A549 (cell line): ENCODE data around the gene ARHGEF11. TPM values are rescaled to one million over a fixed set of nuclear protein-coding genes. Genes with fewer than 3 reads are reported as not detected.

Experiments used
- ATAC-seq, 2 experiments: fragments of 200-7000 bp in 1 of 2; fragments of >200 bp in 1 of 2; cut with Nextera tagmentation in 1 of 2; cut with Tn5 transposase in 1 of 2; 3 replicates each; pipeline versions ENCODE4 v1.8.0 to v1.9.1; 2018 to 2020; ENCODE audit warnings: mild to moderate bottlenecking in 1 of 2, moderate library complexity in 1 of 2
- CTCF ChIA-PET: fragments of 300-600 bp; sonication (Branson Sonifier 250); formaldehyde crosslinking; extraction: SDS; loops from one replicate; lab custom pipeline; 2021; ENCODE audit warnings: antibody characterized with exemption, inconsistent platforms; lab: Yijun Ruan, JAX
- POLR2A ChIA-PET: fragments of 350-600 bp; formaldehyde crosslinking; extraction: SDS; loops from one replicate; lab custom pipeline; 2021; ENCODE audit warnings: antibody characterized with exemption, inconsistent platforms; lab: Yijun Ruan, JAX
- DNase-seq, 2 experiments: peaks; one replicate each; pipeline versions ENCODE4 v3.0.0 to v3.0.0-alpha.2; 2011 to 2016; ENCODE audit warnings: low read depth in 1 of 2, low spot score in 1 of 2
- FAIRE-seq: peaks from 2 replicates; lab custom pipeline; 2011; peaks lifted over from hg19 to GRCh38; lab: Jason Lieb, UNC
- H3K27ac ChIP-seq, 2 experiments: fragments of >200 bp; sonication (Bioruptor Twin); formaldehyde crosslinking; 3 replicates each; pipeline ENCODE4 v1.5.1; 2016 to 2017
- H3K4me1 ChIP-seq: fragments of >200 bp; sonication (Bioruptor Twin); formaldehyde crosslinking; 3 replicates; pipeline ENCODE4 v1.6.1; 2016
- H3K4me2 ChIP-seq: fragments of >200 bp; sonication (Bioruptor Twin); formaldehyde crosslinking; 3 replicates; pipeline ENCODE4 v1.6.1; 2016
- H3K4me3 ChIP-seq: fragments of >200 bp; sonication (Bioruptor Twin); formaldehyde crosslinking; 3 replicates; pipeline ENCODE4 v1.5.1; 2016
- H3K9me3 ChIP-seq: fragments of >200 bp; sonication (Bioruptor Twin); formaldehyde crosslinking; 3 replicates; pipeline ENCODE4 v1.6.1; 2016
- ATOH8 ChIP-seq: fragments of 250-450 bp; sonication (Bioruptor Pico); IDR thresholded peaks from 2 replicates; pipeline ENCODE4 v1.5.0; 2020; ENCODE audit warnings: low read depth, mild to moderate bottlenecking, moderate library complexity
- CEBPB ChIP-seq, 2 experiments: fragments of >200 bp in 1 of 2; sonication (Bioruptor Twin) in 1 of 2; formaldehyde crosslinking in 1 of 2; IDR thresholded peaks; 2 replicates each; pipeline ENCODE4 v1.6.1; 2012 to 2016
- E2F6 ChIP-seq: IDR thresholded peaks from 2 replicates; pipeline ENCODE4 v1.6.1; 2012; ENCODE audit warnings: low read depth, borderline replicate concordance
- FOSB ChIP-seq: fragments of 250-450 bp; sonication (Bioruptor Pico); IDR thresholded peaks from 2 replicates; pipeline ENCODE4 v1.5.0; 2020; ENCODE audit warnings: mild to moderate bottlenecking, moderate library complexity
- GATA3 ChIP-seq: IDR thresholded peaks from 2 replicates; pipeline ENCODE4 v1.6.1; 2012; ENCODE audit warnings: borderline replicate concordance
- HMGXB4 ChIP-seq: fragments of 250-450 bp; sonication (Bioruptor Pico); IDR thresholded peaks from 2 replicates; pipeline ENCODE4 v1.5.0; 2021; ENCODE audit warnings: mild to moderate bottlenecking, moderate library complexity, borderline replicate concordance
- HOXB13 ChIP-seq: fragments of 250-450 bp; sonication (Bioruptor Pico); IDR thresholded peaks from 2 replicates; pipeline ENCODE4 v1.5.0; 2020; ENCODE audit warnings: low read depth, mild to moderate bottlenecking, moderate library complexity
- HOXB5 ChIP-seq: fragments of 250-450 bp; sonication (Bioruptor Pico); IDR thresholded peaks from 2 replicates; pipeline ENCODE4 v1.5.0; 2020; ENCODE audit warnings: mild to moderate bottlenecking, moderate library complexity
- JUN ChIP-seq, 2 experiments: fragments of >200 bp; sonication (Bioruptor Twin); formaldehyde crosslinking; IDR thresholded peaks; 2 replicates in 1 of 2; 3 replicates in 1 of 2; pipeline ENCODE4 v1.6.1; 2016 to 2017
- KDM1A ChIP-seq: fragments of 200-600 bp; sonication (generic); IDR thresholded peaks from 2 replicates; pipeline ENCODE4 v1.6.1; 2016; ENCODE audit warnings: low read depth, mild to moderate bottlenecking
- MAFK ChIP-seq: fragments of 450-650 bp; IDR thresholded peaks from 2 replicates; pipeline ENCODE4 v1.6.1; 2014; ENCODE audit not compliant: partially characterized antibody
- MAX ChIP-seq: IDR thresholded peaks from 2 replicates; pipeline ENCODE4 v1.6.1; 2012
- NFE2L2 ChIP-seq: fragments of 150-350 bp; conservative IDR thresholded peaks from 2 replicates; pipeline ENCODE4 v1.6.1; 2014; ENCODE audit warnings: low read length
- NPAS2 ChIP-seq: fragments of 250-450 bp; sonication (Bioruptor Pico); IDR thresholded peaks from 2 replicates; pipeline ENCODE4 v1.8.0; 2022; ENCODE audit warnings: mild to moderate bottlenecking, moderate library complexity, borderline replicate concordance
- PBX3 ChIP-seq: IDR thresholded peaks from 2 replicates; pipeline ENCODE4 v1.6.1; 2012
- PHF8 ChIP-seq: fragments of 200-600 bp; sonication (generic); IDR thresholded peaks from 2 replicates; pipeline ENCODE4 v1.6.1; 2016; ENCODE audit warnings: low read depth, mild to moderate bottlenecking, antibody characterized with exemption, moderate library complexity, borderline replicate concordance
- POLR2A ChIP-seq: IDR thresholded peaks from 2 replicates; pipeline ENCODE4 v1.6.1; 2012; ENCODE audit warnings: mild to moderate bottlenecking, low read length
- POLR2AphosphoS2 ChIP-seq: conservative IDR thresholded peaks from 2 replicates; pipeline ENCODE4 v1.6.1; 2012; ENCODE audit warnings: low read length, improper control_type of control experiment, inconsistent platforms
- RARB ChIP-seq: fragments of 250-450 bp; sonication (Bioruptor Pico); IDR thresholded peaks from 2 replicates; pipeline ENCODE4 v1.8.0; 2021; ENCODE audit warnings: mild to moderate bottlenecking, moderate library complexity
- RCOR1 ChIP-seq: fragments of 150-350 bp; IDR thresholded peaks from 2 replicates; pipeline ENCODE4 v1.6.1; 2014; ENCODE audit warnings: antibody characterized with exemption, low read length, low read depth
- RFX5 ChIP-seq: fragments of 450-650 bp; IDR thresholded peaks from 2 replicates; pipeline ENCODE4 v1.7.1; 2014; ENCODE audit warnings: antibody characterized with exemption, mild to moderate bottlenecking, moderate library complexity
- SMC3 ChIP-seq: fragments of >200 bp; sonication (Bioruptor Twin); formaldehyde crosslinking; IDR thresholded peaks from 3 replicates; pipeline ENCODE4 v1.6.1; 2018; ENCODE audit warnings: inconsistent platforms
- SREBF2 ChIP-seq: fragments of 450-650 bp; IDR thresholded peaks from 2 replicates; pipeline ENCODE4 v1.6.1; 2014; ENCODE audit warnings: mild to moderate bottlenecking, moderate library complexity
- TFCP2L1 ChIP-seq: fragments of 250-450 bp; sonication (Bioruptor Pico); IDR thresholded peaks from 2 replicates; pipeline ENCODE4 v1.5.0; 2021; ENCODE audit warnings: mild to moderate bottlenecking
- USF2 ChIP-seq: fragments of 450-650 bp; IDR thresholded peaks from 2 replicates; pipeline ENCODE4 v1.6.1; 2014; ENCODE audit warnings: antibody characterized with exemption
- ZC3H11A ChIP-seq: fragments of 450-650 bp; IDR thresholded peaks from 2 replicates; pipeline ENCODE4 v1.6.1; 2014; ENCODE audit warnings: antibody characterized with exemption, mild to moderate bottlenecking
- ZFP36 ChIP-seq: fragments of 450-650 bp; IDR thresholded peaks from 2 replicates; pipeline ENCODE4 v1.6.1; 2014; ENCODE audit warnings: borderline replicate concordance; ENCODE audit not compliant: partially characterized antibody
- WGBS: methylation state at CpG from one replicate; pipeline ENCODE4 v1.1.6; 2017; ENCODE audit errors: missing lambda C conversion rate; 5-methylcytosine and 5-hydroxymethylcytosine counted together
- polyA plus RNA-seq, 4 experiments: library from polyadenylated mRNA; depleted of rRNA in 3 of 4; stranded (reverse); fragments of >200 nt; fragmentation: RNase III in 1 of 4; extraction: RNeasy Plus Mini Kit Qiagen cat#74134 plus additional on column Dnase treatment in 1 of 4; gene quantifications; 2 replicates in 3 of 4; 3 replicates in 1 of 4; pipeline ENCODE4 v1.2.3, GENCODE V29; 2011 to 2017

ARHGEF11 gene
- polyA plus RNA-seq, 2 of the 4 experiments (the other 2 are of a cell fraction) = 15.7 to 17.1 TPM

- CTCF ChIA-PET = interaction anchor here (2.8 to 4.0 kb wide), 2 partner anchors 15 to 51 kb away, joined by 10 to 28 read pairs; no protein-coding TSS in a partner anchor
- ATAC-seq = no peak
Observed at GRCh38 chr1:156942576-156942975, 103.0 kb downstream of the ARHGEF11 start.

GRCh38 chr1:156942176-156942575 is 103.4 kb downstream of the ARHGEF11 start:
- Histone ChIP-seq H3K9me3 (no peaks in the 10 kb centered on the region), H3K27ac (no peak overlapping the region), H3K4me3 (no peak overlapping the region), H3K4me1 (no peaks in the 10 kb centered on the region), H3K4me2 (no peak overlapping the region)
- TF ChIP-seq NFE2L2 = no peak
- TF ChIP-seq USF2 = no peak
- TF ChIP-seq PBX3 = no peak
- TF ChIP-seq RCOR1 = no peak
- no peak for TF ChIP-seq MAFK
- TF ChIP-seq ATOH8 = no peak
- no peak for TF ChIP-seq JUN (IDR thresholded peaks at IDR 0.05)
- TF ChIP-seq TFCP2L1 (CRISPR knock-in tag) = no peak
- no peak for TF ChIP-seq HOXB5 (CRISPR knock-in tag)
- no peak for DNase-seq
- ChIA-PET CTCF (interaction anchor here (0.8 to 4.0 kb wide), 3 partner anchors 15 to 50 kb away, joined by 3 to 28 read pairs (median 10); no protein-coding TSS in a partner anchor), POLR2A (no interaction called here)
- WGBS = 90% methylated on average over 3 of the region's 3 CpGs
- no peak for ATAC-seq
- FAIRE-seq = no peak

More at GRCh38 chr1:156942576-156942975, 103.0 kb downstream of the ARHGEF11 start:
- no peak overlapping the region for H3K4me2 ChIP-seq
- POLR2A ChIA-PET = no interaction called here
- WGBS = 96% methylated on average over 7 of the region's 7 CpGs
- H3K9me3 ChIP-seq = no peaks in the 10 kb centered on the region
- H3K4me3 ChIP-seq = no peak overlapping the region
- H3K4me1 ChIP-seq = no peaks in the 10 kb centered on the region
- no peak for DNase-seq
- no peak overlapping the region for H3K27ac ChIP-seq
- no peak for FAIRE-seq
- TF ChIP-seq SREBF2 (no peak), POLR2A (no peak), RCOR1 (no peak), HOXB13 (CRISPR knock-in tag) (no peak), ZC3H11A (no peak), SMC3 (no peak), GATA3 (no peak), RFX5 (no peak), KDM1A (no peak), CEBPB (IDR thresholded peaks at IDR 0.05) (no peak), E2F6 (no peak), PHF8 (no peak), MAFK (no peak)

GRCh38 chr1:156941675-156942074 is 103.9 kb downstream of the ARHGEF11 start:
- no peak overlapping the region for H3K4me2 ChIP-seq
- ChIA-PET CTCF (interaction anchor here (0.8 to 4.0 kb wide), 3 partner anchors 14 to 50 kb away, joined by 3 to 28 read pairs (median 10); no protein-coding TSS in a partner anchor), POLR2A (interaction anchor here (0.6 kb wide), 1 partner anchor 9 kb away, joined by 3 read pairs; no protein-coding TSS in a partner anchor)
- FAIRE-seq (no peak), DNase-seq (no peak), ATAC-seq (no peak)
- H3K4me3 ChIP-seq = no peak overlapping the region
- WGBS = 92% methylated on average over 10 of the region's 10 CpGs
- TF ChIP-seq FOSB = no peak
- TF ChIP-seq POLR2AphosphoS2 = no peak
- no peak for TF ChIP-seq PBX3
- TF ChIP-seq MAX = no peak
- no peak for TF ChIP-seq NPAS2
- TF ChIP-seq HMGXB4 = no peak
- no peak for TF ChIP-seq RARB (CRISPR knock-in tag)
- no peak for TF ChIP-seq KDM1A
- no peak for TF ChIP-seq NFE2L2
- TF ChIP-seq USF2 = no peak
- TF ChIP-seq HOXB13 (CRISPR knock-in tag) = no peak
- no peak for TF ChIP-seq ZFP36
- no peaks in the 10 kb centered on the region for H3K4me1 ChIP-seq
- H3K9me3 ChIP-seq = no peaks in the 10 kb centered on the region
- no peak overlapping the region for H3K27ac ChIP-seq
